ENCODE data around the gene SLC1A6. TPM values are rescaled to one million over a fixed set of nuclear protein-coding genes. Genes with fewer than 3 reads are reported as not detected.

The SLC1A6 gene
- total and polyA plus RNA-seq, 2 donors (not counting 1 experiment from before 2014, with no cell fraction given), result 0.25 TPM; not detected in 1

- Histone ChIP-seq H3K27me3 (replicated peaks in 1 of 4; ENCODE audit: control extremely low read depth in 1 of 4, control insufficient read depth in 3 of 4, insufficient read depth in 4 of 4, low read length in 3 of 4) (peaks cover 0 to 2% (median 0%) of the 10 kb centered on the region in 4 experiments), H4K20me1 (ENCODE audit: control insufficient read depth, insufficient read depth, low read length, poor library complexity, severe bottlenecking) (no peaks in the 10 kb centered on the region), H2AFZ (ENCODE audit: insufficient read depth, low read depth, low read length, poor library complexity, severe bottlenecking) (no peak overlapping the region), H3K9ac (ENCODE audit: low read length) (no peak overlapping the region), H3K4me2 (replicated peaks; ENCODE audit: low read depth, low read length, poor library complexity, severe bottlenecking) (no peak overlapping the region), H3K9me3 (ENCODE audit: control extremely low read depth in 1 of 3, control insufficient read depth in 2 of 3, insufficient read depth in 1 of 3, low read length in 2 of 3) (peaks cover 2 to 6% (median 4%) of the 10 kb centered on the region in 3 donors), H3K36me3 (replicated peaks in 1 of 2; ENCODE audit: control extremely low read depth in 1 of 2, control insufficient read depth in 1 of 2, extremely low read depth in 1 of 2, insufficient read depth in 2 of 2, low read length in 1 of 2) (no peaks in the 10 kb centered on the region), H3K4me1 (ENCODE audit: control insufficient read depth in 2 of 2, insufficient read depth in 2 of 2, low read length in 2 of 2) (no peaks in the 10 kb centered on the region), H3K4me3 (ENCODE audit: control extremely low read depth in 1 of 5, extremely low read depth in 1 of 5, insufficient read depth in 1 of 5, low read depth in 2 of 5, low read length in 4 of 5) (no peak overlapping the region), H3K27ac (ENCODE audit: low read length in 2 of 2) (no peak overlapping the region), H3K79me2 (ENCODE audit: control insufficient read depth, insufficient read depth, low read length) (no peaks in the 10 kb centered on the region)
- no CpG with 5 or more reads among the region's 6 CpGs for WGBS (ENCODE audit: insufficient coverage)
- Mint-ChIP-seq H3K27me3 (peaks cover 45% of the 10 kb centered on the region), H3K27ac (no peak overlapping the region), H3K9me3 (ENCODE audit: insufficient read depth) (peaks cover 4% of the 10 kb centered on the region), H3K4me1 (no peaks in the 10 kb centered on the region), H3K4me3 (no peak overlapping the region)
- intact Hi-C loops (cut with micrococcal nuclease), result no loop called here
- TF ChIP-seq CTCF (IDR thresholded peaks at IDR 0.05), result no peak
- no peak for TF ChIP-seq EZH2 (IDR thresholded peaks at IDR 0.05; ENCODE audit: borderline replicate concordance, insufficient read depth, low read depth, low read length, poor library complexity, severe bottlenecking)
- ATAC-seq (ENCODE audit: low read depth), result no peak
- ChIA-PET POLR2A (no interaction called here), CTCF (no interaction called here)
- no peak for DNase-seq
Measured at GRCh38 chr19:14915116-14915515, 64.5 kb downstream of the SLC1A6 start.

GRCh38 chr19:14906711-14907110, 73.0 kb downstream of the SLC1A6 start:
- H3K27ac ChIP-seq (ENCODE audit: low read length in 2 of 2), result no peak overlapping the region
- no peaks in the 10 kb centered on the region for H3K4me1 ChIP-seq (ENCODE audit: control insufficient read depth in 2 of 2, insufficient read depth in 2 of 2, low read length in 2 of 2)
- H3K4me1 Mint-ChIP-seq, result no peaks in the 10 kb centered on the region
- peaks cover 43% of the 10 kb centered on the region for H3K27me3 Mint-ChIP-seq
- ChIA-PET POLR2A (no interaction called here), CTCF (no interaction called here)
- WGBS (ENCODE audit: insufficient coverage), result 60% methylated on average over 1 of the region's 4 CpGs
- H3K9me3 Mint-ChIP-seq (ENCODE audit: insufficient read depth), result no peaks in the 10 kb centered on the region
- H2AFZ ChIP-seq (ENCODE audit: insufficient read depth, low read depth, low read length, poor library complexity, severe bottlenecking), result no peak overlapping the region
- no peaks in the 10 kb centered on the region for H4K20me1 ChIP-seq (ENCODE audit: control insufficient read depth, insufficient read depth, low read length, poor library complexity, severe bottlenecking)
- H3K9ac ChIP-seq (ENCODE audit: low read length), result no peak overlapping the region
- no peaks in the 10 kb centered on the region for H3K79me2 ChIP-seq (ENCODE audit: control insufficient read depth, insufficient read depth, low read length)
- no peaks in the 10 kb centered on the region for H3K36me3 ChIP-seq (replicated peaks in 1 of 2; ENCODE audit: control extremely low read depth in 1 of 2, control insufficient read depth in 1 of 2, extremely low read depth in 1 of 2, insufficient read depth in 2 of 2, low read length in 1 of 2)
- H3K27me3 ChIP-seq (replicated peaks in 1 of 4; ENCODE audit: control extremely low read depth in 1 of 4, control insufficient read depth in 3 of 4, insufficient read depth in 4 of 4, low read length in 3 of 4), result no peaks in the 10 kb centered on the region
- H3K27ac Mint-ChIP-seq, result no peak overlapping the region
- DNase-seq, result no peak
- H3K4me3 Mint-ChIP-seq, result no peak overlapping the region
- H3K9me3 ChIP-seq (ENCODE audit: control extremely low read depth in 1 of 3, control insufficient read depth in 2 of 3, insufficient read depth in 1 of 3, low read length in 2 of 3), result no peaks in the 10 kb centered on the region
- intact Hi-C loops (cut with micrococcal nuclease), result no loop called here
- H3K4me3 ChIP-seq (ENCODE audit: control extremely low read depth in 1 of 5, extremely low read depth in 1 of 5, insufficient read depth in 1 of 5, low read depth in 2 of 5, low read length in 4 of 5), result no peak overlapping the region
- TF ChIP-seq EZH2 (IDR thresholded peaks at IDR 0.05; ENCODE audit: borderline replicate concordance, insufficient read depth, low read depth, low read length, poor library complexity, severe bottlenecking) (no peak), CTCF (IDR thresholded peaks at IDR 0.05) (no peak)
- no peak for ATAC-seq (ENCODE audit: low read depth)
- H3K4me2 ChIP-seq (replicated peaks; ENCODE audit: low read depth, low read length, poor library complexity, severe bottlenecking), result no peak overlapping the region
